GM23338 (cell line): ENCODE results near the gene LEAP2. TPM values are rescaled to one million over a fixed set of nuclear protein-coding genes. Genes with fewer than 3 reads are reported as not detected.
A peak's percentile ranks its signal among the peaks of the same experiment; 100 is the strongest.

Experiments
- ATAC-seq: fragments of 200-7000 bp; cut with Tn5 transposase; 3 replicates; pipeline ENCODE4 v1.9.1; 2020
- DNase-seq: peaks from one replicate; pipeline ENCODE4 v3.0.0-alpha.2; 2015; ENCODE audit warnings: low spot score
- H2AFZ ChIP-seq: fragments of 200-600 bp; sonication (generic); 2 replicates; pipeline ENCODE4 v1.8.0; 2016; ENCODE audit warnings: antibody characterized with exemption, mild to moderate bottlenecking, moderate library complexity
- H3F3A ChIP-seq: fragments of 200-600 bp; sonication (generic); replicated peaks from 2 replicates; pipeline ENCODE4 v1.8.0; 2017; ENCODE audit warnings: antibody characterized with exemption, mixed run types, low read depth
- H3K27ac ChIP-seq: fragments of 200-600 bp; sonication (generic); 2 replicates; pipeline ENCODE4 v1.6.1; 2016; ENCODE audit warnings: low read depth
- H3K27me3 ChIP-seq: fragments of 200-600 bp; sonication (generic); 2 replicates; pipeline ENCODE4 v1.8.0; 2016; ENCODE audit warnings: mild to moderate bottlenecking, mixed run types, moderate library complexity; ENCODE audit not compliant: insufficient read depth
- H3K36me3 ChIP-seq: fragments of 200-600 bp; sonication (generic); 2 replicates; pipeline ENCODE4 v1.8.0; 2016; ENCODE audit warnings: mild to moderate bottlenecking; ENCODE audit not compliant: insufficient read depth
- H3K4me1 ChIP-seq: fragments of 200-600 bp; sonication (generic); 2 replicates; pipeline ENCODE4 v1.8.0; 2016; ENCODE audit warnings: mild to moderate bottlenecking, moderate library complexity; ENCODE audit not compliant: insufficient read depth
- H3K4me2 ChIP-seq: fragments of 200-600 bp; sonication (generic); 2 replicates; pipeline ENCODE4 v1.7.1; 2017; ENCODE audit warnings: mixed run types
- H3K4me3 ChIP-seq: fragments of 200-600 bp; sonication (generic); 2 replicates; pipeline ENCODE4 v1.6.1; 2016; ENCODE audit warnings: mixed run types
- H3K79me2 ChIP-seq: fragments of 200-600 bp; sonication (generic); replicated peaks from 2 replicates; pipeline ENCODE4 v1.8.0; 2017; ENCODE audit warnings: mild to moderate bottlenecking; ENCODE audit not compliant: insufficient read depth
- H3K9me2 ChIP-seq: fragments of 200-600 bp; sonication (generic); 2 replicates; pipeline ENCODE4 v1.8.0; 2017; ENCODE audit not compliant: insufficient read depth
- H4K20me1 ChIP-seq: fragments of 200-600 bp; sonication (generic); replicated peaks from 2 replicates; pipeline ENCODE4 v1.8.0; 2017; ENCODE audit warnings: mild to moderate bottlenecking; ENCODE audit not compliant: insufficient read depth
- H3K27ac Mint-ChIP-seq: 2 replicates; pipeline ENCODE4 v1.8.0; 2020; ENCODE audit warnings: inconsistent platforms, mild to moderate bottlenecking, moderate library complexity, mixed read lengths
- H3K27me3 Mint-ChIP-seq: 3 replicates; pipeline ENCODE4 v1.8.0; 2022; ENCODE audit warnings: low read depth, mild to moderate bottlenecking, moderate library complexity, mixed read lengths, inconsistent platforms; ENCODE audit not compliant: insufficient read depth, poor library complexity
- H3K36me3 Mint-ChIP-seq: 3 replicates; pipeline ENCODE4 v1.8.0; 2021; ENCODE audit warnings: low read depth, mild to moderate bottlenecking, inconsistent platforms, moderate library complexity, mixed read lengths
- H3K4me1 Mint-ChIP-seq: 3 replicates; pipeline ENCODE4 v1.8.0; 2020; ENCODE audit warnings: mild to moderate bottlenecking, inconsistent platforms, mixed read lengths
- H3K4me3 Mint-ChIP-seq: 3 replicates; pipeline ENCODE4 v1.8.0; 2021; ENCODE audit warnings: moderate library complexity, mild to moderate bottlenecking, inconsistent platforms, mixed read lengths
- H3K9me3 Mint-ChIP-seq: 3 replicates; pipeline ENCODE4 v1.8.0; 2020; ENCODE audit warnings: moderate library complexity, mild to moderate bottlenecking, inconsistent platforms, mixed read lengths
- CREB1 ChIP-seq: fragments of 250-450 bp; sonication (Bioruptor Pico); IDR thresholded peaks from 2 replicates; pipeline ENCODE4 v1.5.0; 2020; ENCODE audit warnings: low read depth, mild to moderate bottlenecking, moderate library complexity
- EZH2 ChIP-seq: fragments of 200-600 bp; sonication (generic); IDR thresholded peaks from one replicate; pipeline ENCODE4 v1.8.0; 2017; ENCODE audit warnings: antibody characterized with exemption, mild to moderate bottlenecking, low read depth; ENCODE audit not compliant: unreplicated experiment
- EZH2phosphoT487 ChIP-seq: fragments of 200-600 bp; sonication (generic); IDR thresholded peaks from one replicate; pipeline ENCODE4 v1.8.1; 2018; ENCODE audit warnings: antibody characterized with exemption; ENCODE audit not compliant: unreplicated experiment
- JUNB ChIP-seq: IDR thresholded peaks from one replicate; pipeline ENCODE4 v1.6.1; 2016; ENCODE audit warnings: antibody characterized with exemption; ENCODE audit not compliant: unreplicated experiment
- NANOG ChIP-seq: IDR thresholded peaks from 2 replicates; pipeline ENCODE4 v1.6.1; 2016; ENCODE audit warnings: antibody characterized with exemption, borderline replicate concordance
- POLR2AphosphoS5 ChIP-seq: IDR thresholded peaks from 2 replicates; pipeline ENCODE4 v1.6.1; 2016; ENCODE audit warnings: antibody characterized with exemption, low read depth
- STAT1 ChIP-seq: IDR thresholded peaks from one replicate; pipeline ENCODE4 v1.6.1; 2016; ENCODE audit warnings: antibody characterized with exemption; ENCODE audit not compliant: unreplicated experiment
- ZNF114 ChIP-seq: fragments of 250-450 bp; sonication (Bioruptor Pico); IDR thresholded peaks from 2 replicates; pipeline ENCODE4 v1.5.0; 2020; ENCODE audit warnings: mild to moderate bottlenecking, moderate library complexity
- ZNF331 ChIP-seq: fragments of 250-450 bp; sonication (Bioruptor Pico); IDR thresholded peaks from 2 replicates; pipeline ENCODE4 v1.5.0; 2020; ENCODE audit warnings: low read depth, mild to moderate bottlenecking, moderate library complexity
- polyA plus RNA-seq: library from polyadenylated mRNA; unstranded; fragments of >200 nt; fragmentation: Nextera tagmentation; extraction: Ambion mirVana; gene quantifications from 2 replicates; pipeline ENCODE4 v1.2.1, GENCODE V29; 2016
- total RNA-seq: library from RNA; depleted of rRNA; stranded (reverse); fragments of >200 nt; shearing (Covaris generic); gene quantifications from 2 replicates; pipeline ENCODE4 v1.2.3, GENCODE V29; 2014
- TF ChIP-seq, protein P1 (sequence below): IDR thresholded peaks from 2 replicates; pipeline ENCODE4 v1.6.1; 2016; ENCODE audit warnings: antibody characterized with exemption
- TF ChIP-seq, protein P2 (sequence below): IDR thresholded peaks from one replicate; pipeline ENCODE4 v1.6.1; 2018; ENCODE audit warnings: antibody characterized with exemption; ENCODE audit not compliant: unreplicated experiment
- TF ChIP-seq, protein P3 (sequence below), 2 experiments: fragments of 200-600 bp in 1 of 2; sonication (generic) in 1 of 2; conservative IDR thresholded peaks; 2 replicates each; pipeline versions ENCODE4 v1.5.1 to v1.6.1; 2016 to 2017; ENCODE audit warnings: antibody characterized with exemption in 2 of 2, low read depth in 2 of 2, mild to moderate bottlenecking in 2 of 2, moderate library complexity in 1 of 2

The LEAP2 gene
- total and polyA plus RNA-seq, 2 experiments from 2014 or later = 1.5 to 1.8 TPM

DNA sequence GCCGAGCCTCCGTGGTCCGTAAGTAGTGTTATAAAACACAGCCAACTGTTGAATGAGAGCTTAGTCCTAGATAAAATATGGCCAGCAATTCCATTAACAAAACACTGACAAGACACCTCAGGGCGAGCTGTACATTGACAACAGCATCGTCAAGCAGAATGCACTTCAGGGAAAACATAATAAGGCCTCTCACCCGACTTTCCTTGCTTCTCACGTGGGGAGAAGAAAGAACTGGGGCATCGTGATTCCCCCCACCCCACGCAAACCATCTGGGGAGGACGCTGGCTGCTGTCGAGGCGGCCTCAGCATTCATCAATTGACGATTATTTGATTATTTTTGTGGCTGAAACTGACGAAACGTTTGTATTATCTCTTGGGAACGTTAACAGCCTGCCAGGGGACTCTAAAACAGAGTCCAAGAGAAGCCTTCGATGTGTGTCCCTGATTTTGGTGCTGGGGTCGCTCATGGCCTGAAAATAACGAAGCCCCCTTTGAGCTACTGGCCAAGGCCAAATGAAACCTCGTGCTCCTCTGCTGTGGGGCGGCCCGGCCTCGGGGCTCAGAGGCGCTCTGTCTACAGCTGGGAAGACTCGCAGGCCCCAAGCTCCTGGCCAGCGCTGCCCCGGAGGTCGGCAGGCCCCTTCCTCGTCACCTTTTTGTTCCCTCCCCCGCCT is 7.7 kb upstream of the LEAP2 start (continued):
- TF ChIP-seq NANOG = no peak
- TF ChIP-seq EZH2phosphoT487 = no peak
- no peak for TF ChIP-seq CREB1 (CRISPR knock-in tag)

DNA sequence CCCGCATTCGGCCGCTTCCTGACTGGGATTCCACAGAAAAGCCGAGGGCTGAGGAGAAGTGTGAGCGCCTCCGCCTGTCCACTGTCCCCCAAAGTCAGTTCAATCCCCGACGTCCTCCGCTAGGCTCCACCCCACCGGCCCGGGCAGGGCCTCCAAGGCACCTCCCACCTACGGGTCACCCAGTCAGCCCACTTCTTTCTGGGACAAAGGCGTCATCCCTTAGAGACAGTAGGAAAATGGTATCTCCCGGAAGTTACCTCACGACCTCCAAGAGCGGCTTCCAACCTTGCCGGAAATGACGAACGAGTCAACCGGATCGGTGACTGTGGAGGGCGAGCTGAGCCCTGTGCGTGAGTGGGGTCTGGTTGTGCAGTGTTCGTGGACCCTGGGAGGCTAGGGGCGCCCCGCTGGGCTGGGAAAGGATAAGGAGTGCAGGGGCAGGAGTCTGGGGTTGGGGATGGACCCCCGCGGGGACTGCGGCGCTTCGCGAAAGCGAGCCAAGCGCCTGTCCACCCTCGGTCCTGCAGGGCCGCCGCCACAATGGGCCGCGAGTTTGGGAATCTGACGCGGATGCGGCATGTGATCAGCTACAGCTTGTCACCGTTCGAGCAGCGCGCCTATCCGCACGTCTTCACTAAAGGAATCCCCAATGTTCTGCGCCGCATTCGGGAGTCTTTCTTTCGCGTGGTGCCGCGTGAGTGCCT is 7.0 kb upstream of the LEAP2 start, which contains the start of the genes GDF9 and UQCRQ:
TSS of gene GDF9 (minus strand) at position 128 of the 704 bp plus-strand sequence. CDS start 1,936 bp downstream, outside the sequence.
TSS of gene UQCRQ (plus strand) at position 301 of the 704 bp plus-strand sequence. CDS start at position 541, 240 bp downstream.
- H3K4me2 ChIP-seq = peak within 1 kb of the TSS; percentile 100
- H3K27ac ChIP-seq = peak within 1 kb of the TSS; percentile 97
- peak within 1 kb of the TSS; percentile 93 for H2AFZ ChIP-seq
- no peak for TF ChIP-seq STAT1
- no peak for TF ChIP-seq JUNB
- peak; percentile 97 for TF ChIP-seq POLR2AphosphoS5
- TF ChIP-seq CREB1 (CRISPR knock-in tag) = peak; percentile 95
- no peak for TF ChIP-seq EZH2phosphoT487
- TF ChIP-seq ZNF114 (CRISPR knock-in tag) = no peak
- TF ChIP-seq, protein P1, sequence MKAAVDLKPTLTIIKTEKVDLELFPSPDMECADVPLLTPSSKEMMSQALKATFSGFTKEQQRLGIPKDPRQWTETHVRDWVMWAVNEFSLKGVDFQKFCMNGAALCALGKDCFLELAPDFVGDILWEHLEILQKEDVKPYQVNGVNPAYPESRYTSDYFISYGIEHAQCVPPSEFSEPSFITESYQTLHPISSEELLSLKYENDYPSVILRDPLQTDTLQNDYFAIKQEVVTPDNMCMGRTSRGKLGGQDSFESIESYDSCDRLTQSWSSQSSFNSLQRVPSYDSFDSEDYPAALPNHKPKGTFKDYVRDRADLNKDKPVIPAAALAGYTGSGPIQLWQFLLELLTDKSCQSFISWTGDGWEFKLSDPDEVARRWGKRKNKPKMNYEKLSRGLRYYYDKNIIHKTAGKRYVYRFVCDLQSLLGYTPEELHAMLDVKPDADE = peak; percentile 80
- no peak for TF ChIP-seq ZNF331
- TF ChIP-seq, protein P2, sequence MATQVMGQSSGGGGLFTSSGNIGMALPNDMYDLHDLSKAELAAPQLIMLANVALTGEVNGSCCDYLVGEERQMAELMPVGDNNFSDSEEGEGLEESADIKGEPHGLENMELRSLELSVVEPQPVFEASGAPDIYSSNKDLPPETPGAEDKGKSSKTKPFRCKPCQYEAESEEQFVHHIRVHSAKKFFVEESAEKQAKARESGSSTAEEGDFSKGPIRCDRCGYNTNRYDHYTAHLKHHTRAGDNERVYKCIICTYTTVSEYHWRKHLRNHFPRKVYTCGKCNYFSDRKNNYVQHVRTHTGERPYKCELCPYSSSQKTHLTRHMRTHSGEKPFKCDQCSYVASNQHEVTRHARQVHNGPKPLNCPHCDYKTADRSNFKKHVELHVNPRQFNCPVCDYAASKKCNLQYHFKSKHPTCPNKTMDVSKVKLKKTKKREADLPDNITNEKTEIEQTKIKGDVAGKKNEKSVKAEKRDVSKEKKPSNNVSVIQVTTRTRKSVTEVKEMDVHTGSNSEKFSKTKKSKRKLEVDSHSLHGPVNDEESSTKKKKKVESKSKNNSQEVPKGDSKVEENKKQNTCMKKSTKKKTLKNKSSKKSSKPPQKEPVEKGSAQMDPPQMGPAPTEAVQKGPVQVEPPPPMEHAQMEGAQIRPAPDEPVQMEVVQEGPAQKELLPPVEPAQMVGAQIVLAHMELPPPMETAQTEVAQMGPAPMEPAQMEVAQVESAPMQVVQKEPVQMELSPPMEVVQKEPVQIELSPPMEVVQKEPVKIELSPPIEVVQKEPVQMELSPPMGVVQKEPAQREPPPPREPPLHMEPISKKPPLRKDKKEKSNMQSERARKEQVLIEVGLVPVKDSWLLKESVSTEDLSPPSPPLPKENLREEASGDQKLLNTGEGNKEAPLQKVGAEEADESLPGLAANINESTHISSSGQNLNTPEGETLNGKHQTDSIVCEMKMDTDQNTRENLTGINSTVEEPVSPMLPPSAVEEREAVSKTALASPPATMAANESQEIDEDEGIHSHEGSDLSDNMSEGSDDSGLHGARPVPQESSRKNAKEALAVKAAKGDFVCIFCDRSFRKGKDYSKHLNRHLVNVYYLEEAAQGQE = no peak
- TF ChIP-seq, protein P3, sequence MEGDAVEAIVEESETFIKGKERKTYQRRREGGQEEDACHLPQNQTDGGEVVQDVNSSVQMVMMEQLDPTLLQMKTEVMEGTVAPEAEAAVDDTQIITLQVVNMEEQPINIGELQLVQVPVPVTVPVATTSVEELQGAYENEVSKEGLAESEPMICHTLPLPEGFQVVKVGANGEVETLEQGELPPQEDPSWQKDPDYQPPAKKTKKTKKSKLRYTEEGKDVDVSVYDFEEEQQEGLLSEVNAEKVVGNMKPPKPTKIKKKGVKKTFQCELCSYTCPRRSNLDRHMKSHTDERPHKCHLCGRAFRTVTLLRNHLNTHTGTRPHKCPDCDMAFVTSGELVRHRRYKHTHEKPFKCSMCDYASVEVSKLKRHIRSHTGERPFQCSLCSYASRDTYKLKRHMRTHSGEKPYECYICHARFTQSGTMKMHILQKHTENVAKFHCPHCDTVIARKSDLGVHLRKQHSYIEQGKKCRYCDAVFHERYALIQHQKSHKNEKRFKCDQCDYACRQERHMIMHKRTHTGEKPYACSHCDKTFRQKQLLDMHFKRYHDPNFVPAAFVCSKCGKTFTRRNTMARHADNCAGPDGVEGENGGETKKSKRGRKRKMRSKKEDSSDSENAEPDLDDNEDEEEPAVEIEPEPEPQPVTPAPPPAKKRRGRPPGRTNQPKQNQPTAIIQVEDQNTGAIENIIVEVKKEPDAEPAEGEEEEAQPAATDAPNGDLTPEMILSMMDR (conservative IDR thresholded peaks at IDR 0.05; ENCODE audit: low read depth in 2 of 2) = peak in 1 of 2 experiments; percentile 73; a peak in 2 of 4 replicates
- TF ChIP-seq EZH2 = no peak

More for the DNA sequence above, 7.0 kb upstream of the LEAP2 start, which contains the start of the genes GDF9 and UQCRQ:
- Mint-ChIP-seq H3K27me3 (peaks cover 9% of the 10 kb centered on the region), H3K4me1 (peaks cover 23% of the 10 kb centered on the region), H3K27ac (peak within 1 kb of the TSS; percentile 100), H3K4me3 (peak within 1 kb of the TSS; percentile 99), H3K36me3 (peaks cover 35% of the 10 kb centered on the region), H3K9me3 (no peaks in the 10 kb centered on the region)
- DNase-seq (peak; percentile 100), ATAC-seq (peak; percentile 98)
- H3F3A ChIP-seq = peaks cover 26% of the 10 kb centered on the region
- H4K20me1 ChIP-seq = peaks cover 8% of the 10 kb centered on the region; the same call in 1 of the 2 replicates
- H3K4me1 ChIP-seq = peaks cover 16% of the 10 kb centered on the region
- H3K36me3 ChIP-seq = peaks cover 15% of the 10 kb centered on the region
- peaks cover 20% of the 10 kb centered on the region for H3K79me2 ChIP-seq
- no peaks in the 10 kb centered on the region for H3K9me2 ChIP-seq
- H3K27me3 ChIP-seq = no peaks in the 10 kb centered on the region
- peak within 1 kb of the TSS; percentile 98 for H3K4me3 ChIP-seq
